GM12891 (cell line): ENCODE measurements around the gene KRT4.
"Not testable (repeated sequence)": the region's sequence is repeated elsewhere in the genome, so short reads cannot be mapped to it uniquely, and the experiment has no call there.

Experiments used
- DNase-seq: peaks from one replicate; pipeline ENCODE4 v3.0.0; 2011; ENCODE audit warnings: low spot score; ENCODE audit not compliant: insufficient read length
- FAIRE-seq: peaks from 2 replicates; lab custom pipeline; 2011; peaks lifted over from hg19 to GRCh38; lab: Jason Lieb, UNC
- PAX5 ChIP-seq: IDR thresholded peaks from 2 replicates; pipeline ENCODE4 v1.6.1; 2011; ENCODE audit warnings: low read length, moderate library complexity, mild to moderate bottlenecking; ENCODE audit not compliant: insufficient read depth, severe bottlenecking
- POLR2A ChIP-seq: IDR thresholded peaks from 2 replicates; pipeline ENCODE4 v1.6.1; 2011; ENCODE audit warnings: low read depth, low read length, control low read depth
- POLR2AphosphoS5 ChIP-seq: IDR thresholded peaks from 2 replicates; pipeline ENCODE4 v1.6.1; 2011; ENCODE audit warnings: low read depth, low read length, control low read depth
- POU2F2 ChIP-seq: IDR thresholded peaks from 2 replicates; pipeline ENCODE4 v1.6.1; 2011; ENCODE audit warnings: low read depth, mild to moderate bottlenecking, control low read depth, low read length, moderate library complexity
- SPI1 ChIP-seq: IDR thresholded peaks from 2 replicates; pipeline ENCODE4 v1.6.1; 2011; ENCODE audit warnings: low read depth, low read length, control low read depth
- TAF1 ChIP-seq: IDR thresholded peaks from 2 replicates; pipeline ENCODE4 v1.6.1; 2011; ENCODE audit warnings: low read depth, low read length, control low read depth

Gene KRT4

GRCh38 chr12:52799505-52800211, 14.3 kb downstream of the KRT4 start:
- DNase-seq = no peak
- TF ChIP-seq POU2F2 = no peak
- TF ChIP-seq POLR2A = no peak
- no peak for TF ChIP-seq POLR2AphosphoS5
- TF ChIP-seq SPI1 = no peak
- no peak for TF ChIP-seq TAF1
- no peak for TF ChIP-seq PAX5
- FAIRE-seq = no peak

- no peak for FAIRE-seq
- no peak for TF ChIP-seq POLR2AphosphoS5
- no peak for TF ChIP-seq POU2F2
- TF ChIP-seq PAX5 = no peak
- no peak for TF ChIP-seq POLR2A
- no peak for TF ChIP-seq SPI1
- no peak for TF ChIP-seq TAF1
- DNase-seq = no peak
Measured at GRCh38 chr12:52798671-52799504, 15.0 kb downstream of the KRT4 start.

GRCh38 chr12:52798003-52798670, 15.8 kb downstream of the KRT4 start:
- DNase-seq (no peak), FAIRE-seq (no peak)
- TF ChIP-seq TAF1 = no peak
- no peak for TF ChIP-seq SPI1
- no peak for TF ChIP-seq POLR2A
- no peak for TF ChIP-seq POU2F2
- no peak for TF ChIP-seq POLR2AphosphoS5

GRCh38 chr12:52797529-52797894, 16.4 kb downstream of the KRT4 start:
- FAIRE-seq (no peak), DNase-seq (no peak)
- TF ChIP-seq POU2F2 = no peak
- TF ChIP-seq TAF1 = no peak
- no peak for TF ChIP-seq POLR2AphosphoS5
- TF ChIP-seq SPI1 = no peak
- no peak for TF ChIP-seq POLR2A
- no peak for TF ChIP-seq PAX5

GRCh38 chr12:52796839-52797528, 16.9 kb downstream of the KRT4 start:
- TF ChIP-seq POLR2A = no peak
- TF ChIP-seq PAX5 = no peak
- TF ChIP-seq POLR2AphosphoS5 = no peak
- no peak for TF ChIP-seq POU2F2
- TF ChIP-seq SPI1 = no peak
- TF ChIP-seq TAF1 = no peak
- FAIRE-seq (no peak), DNase-seq (no peak)

- DNase-seq (no peak), FAIRE-seq (no peak)
- TF ChIP-seq POU2F2 = no peak
- TF ChIP-seq SPI1 = no peak
- no peak for TF ChIP-seq PAX5
- no peak for TF ChIP-seq POLR2AphosphoS5
- TF ChIP-seq POLR2A = no peak
- TF ChIP-seq TAF1 = no peak
Measured at GRCh38 chr12:52796429-52796794, 17.5 kb downstream of the KRT4 start.

- FAIRE-seq = no peak
- DNase-seq = no peak
- TF ChIP-seq POU2F2 (no peak), TAF1 (no peak), SPI1 (no peak), POLR2AphosphoS5 (no peak)
Measured at GRCh38 chr12:52795694-52796428, 18.1 kb downstream of the KRT4 start, which contains the start of gene KRT3. Gene KRT3 (minus strand): TSS chr12:52796117. CDS start chr12:52796042, 75 bp downstream.

- FAIRE-seq, DNase-seq: not testable (repeated sequence)
Measured at GRCh38 chr12:52795332-52795674, 18.6 kb downstream of the KRT4 start.

- FAIRE-seq = no peak
- TF ChIP-seq POU2F2 (no peak), PAX5 (no peak), POLR2AphosphoS5 (no peak), TAF1 (no peak), SPI1 (no peak), POLR2A (no peak)
- no peak for DNase-seq
Measured at GRCh38 chr12:52794479-52795331, 19.2 kb downstream of the KRT4 start.
